Heart left ventricle (tissue), 13 donors: Measurements from ENCODE around the gene EBF4.

Experiments used
- CTCF ChIP-seq, 12 donors: fragments of 200-600 bp; sonication (generic) in 4 of 12; IDR thresholded peaks; one replicate each; pipeline versions ENCODE4 v1.5.0 to v1.8.0; 2018 to 2022; ENCODE audit warnings: antibody characterized with exemption in 12 of 12, mild to moderate bottlenecking in 5 of 12
- POLR2A ChIP-seq, 2 donors: fragments of 450-650 bp; IDR thresholded peaks; one replicate each; pipeline ENCODE4 v1.6.1; 2017; ENCODE audit warnings: antibody characterized with exemption in 2 of 2, mild to moderate bottlenecking in 2 of 2, moderate library complexity in 2 of 2
- donor health status: ischemic (EF 13 %, LVEDD 7.1; RV severe dilation, severe dysfunction).
- donor health status: DM: no; HTN: yes; CAD: no.
- donor health status: DM: no; HTN: no; CAD: no.
- donor health status: ischemic (EF 25% LVEDD 6.9; RV normal size, moderate dysfunction).
- donor health status: ischemic (EF 25% LVEDD 5.7; RV mildly dilated, moderate dysfunction).
- donor health status: ischemic (EF 35%, LVEDD 5.7; RV mildly dilated, moderate dysfunction).
- donor health status: nonischemic (EF 11% LVEDD 7.7; RV severe dilation, severe dysfunction).
- donor health status: DM: yes; HTN: yes; CAD: no.
- donor health status: PGD.
- donor health status: ischemic (EF 29% LVEDD 5.4; RV normal size, mild dysfunction).
- donor health status: nonischemic (EF 23%, LVEDD 6.1; RV moderate dilation, normal function).

GRCh38 chr20:2643708-2644107 lies 48.9 kb upstream of the EBF4 start:
- no peak for TF ChIP-seq CTCF (IDR thresholded peaks at IDR 0.05)
- no peak for TF ChIP-seq POLR2A (IDR thresholded peaks at IDR 0.05)
